HUDEP-2 (cell line): ENCODE data around the gene PPM1E.
A peak's percentile ranks its signal among the peaks of the same experiment; 100 is the strongest.
"Not testable (repeated sequence)": the region's sequence is repeated elsewhere in the genome, so short reads cannot be mapped to it uniquely, and the experiment has no call there.

ENCODE experiments used
- DNase-seq, 76 experiments: peaks; one replicate each; lab custom pipeline; 2025; ENCODE audit not compliant: unreplicated experiment in 76 of 76; lab: John Stamatoyannopoulos, UW

PPM1E gene

GRCh38 chr17:58936295-58936694, 180.6 kb downstream of the PPM1E start:
- DNase-seq: no peak

GRCh38 chr17:58944166-58944565, 188.5 kb downstream of the PPM1E start:
- no peak for DNase-seq

GRCh38 chr17:58947411-58947810, 191.8 kb downstream of the PPM1E start:
- no peak for DNase-seq

- DNase-seq: no peak
Observed at GRCh38 chr17:58947824-58948223, 192.2 kb downstream of the PPM1E start.

GRCh38 chr17:58954358-58954757, 198.7 kb downstream of the PPM1E start:
- not testable (repeated sequence) for DNase-seq

GRCh38 chr17:58956997-58957724, 201.5 kb downstream of the PPM1E start:
- no peak for DNase-seq

- not testable (repeated sequence) for DNase-seq
Observed at GRCh38 chr17:58957725-58958073, 202.0 kb downstream of the PPM1E start.

GRCh38 chr17:58960068-58960467, 204.4 kb downstream of the PPM1E start:
- peak in 14 of 76 experiments; percentile 3 to 34 (median 13) for DNase-seq

GRCh38 chr17:58965221-58965620, 209.6 kb downstream of the PPM1E start:
- DNase-seq: no peak

GRCh38 chr17:58966208-58966607, 210.6 kb downstream of the PPM1E start:
- no peak for DNase-seq

GRCh38 chr17:58968426-58969061, 212.9 kb downstream of the PPM1E start:
- DNase-seq: no peak

- no peak for DNase-seq
Observed at GRCh38 chr17:58969156-58969555, 213.5 kb downstream of the PPM1E start.

GRCh38 chr17:58969612-58970011, 214.0 kb downstream of the PPM1E start:
- no peak for DNase-seq

- no peak for DNase-seq
Observed at GRCh38 chr17:58970609-58971450, 215.2 kb downstream of the PPM1E start.

GRCh38 chr17:58974354-58974753, 218.7 kb downstream of the PPM1E start:
- DNase-seq: no peak

GRCh38 chr17:58976541-58976940, 220.9 kb downstream of the PPM1E start:
- DNase-seq: no peak

GRCh38 chr17:58980706-58981481, 225.2 kb downstream of the PPM1E start:
- DNase-seq: no peak

- DNase-seq: no peak
Observed at GRCh38 chr17:58982626-58983025, 227.0 kb downstream of the PPM1E start.

GRCh38 chr17:58985367-58985766, 229.7 kb downstream of the PPM1E start:
- no peak for DNase-seq

GRCh38 chr17:58985971-58986370, 230.3 kb downstream of the PPM1E start:
- DNase-seq: no peak

- no peak for DNase-seq
Observed at GRCh38 chr17:58989629-58990028, 234.0 kb downstream of the PPM1E start.
